Hematopoietic multipotent progenitor cell treated with erythropoietin and hydrocortisone succinate and interleukin-3 and kit ligand, for 15 days (in vitro differentiated cells): Measurements from ENCODE around the gene PRR23B.

Source experiments
- DNase-seq: peaks from one replicate; pipeline ENCODE4 v3.0.0-alpha.2; 2015; ENCODE audit warnings: low spot score

Gene PRR23B

GRCh38 chr3:138974462-138974861, 46.3 kb downstream of the PRR23B start:
- DNase-seq = no peak

GRCh38 chr3:138972941-138973340, 47.8 kb downstream of the PRR23B start:
- DNase-seq = no peak

GRCh38 chr3:138971766-138972320, 48.9 kb downstream of the PRR23B start:
- DNase-seq = no peak
